Measurements from ENCODE around the gene MAT2B. TPM values are rescaled to one million over a fixed set of nuclear protein-coding genes. Genes with fewer than 3 reads are reported as not detected.

MAT2B gene
- total and polyA plus RNA-seq, 2 of the 8 experiments (the other 6 are each of a cell fraction or from before 2014, with no cell fraction given) = 33.9 to 65.2 TPM

DNA sequence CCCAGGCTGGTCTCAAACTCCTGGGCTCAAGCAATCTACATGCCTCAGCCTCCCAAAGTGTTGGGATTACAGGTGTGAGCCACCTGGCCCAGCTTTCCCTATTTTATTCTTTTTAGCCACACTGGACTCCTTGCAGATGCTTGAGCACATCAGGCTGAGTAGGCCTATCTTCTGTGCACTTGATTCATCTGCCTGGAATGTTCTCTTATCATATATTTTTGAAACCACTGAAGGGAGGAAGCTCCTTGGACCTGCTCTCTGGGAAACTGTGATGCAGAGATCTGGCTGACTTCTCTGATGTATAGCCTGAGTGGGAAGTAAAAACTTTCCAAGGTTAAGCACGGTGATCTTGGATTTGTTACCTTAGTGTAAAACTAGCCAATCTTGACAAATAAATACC lies 6.5 kb upstream of the MAT2B start (continued):
- TF ChIP-seq, protein P1, sequence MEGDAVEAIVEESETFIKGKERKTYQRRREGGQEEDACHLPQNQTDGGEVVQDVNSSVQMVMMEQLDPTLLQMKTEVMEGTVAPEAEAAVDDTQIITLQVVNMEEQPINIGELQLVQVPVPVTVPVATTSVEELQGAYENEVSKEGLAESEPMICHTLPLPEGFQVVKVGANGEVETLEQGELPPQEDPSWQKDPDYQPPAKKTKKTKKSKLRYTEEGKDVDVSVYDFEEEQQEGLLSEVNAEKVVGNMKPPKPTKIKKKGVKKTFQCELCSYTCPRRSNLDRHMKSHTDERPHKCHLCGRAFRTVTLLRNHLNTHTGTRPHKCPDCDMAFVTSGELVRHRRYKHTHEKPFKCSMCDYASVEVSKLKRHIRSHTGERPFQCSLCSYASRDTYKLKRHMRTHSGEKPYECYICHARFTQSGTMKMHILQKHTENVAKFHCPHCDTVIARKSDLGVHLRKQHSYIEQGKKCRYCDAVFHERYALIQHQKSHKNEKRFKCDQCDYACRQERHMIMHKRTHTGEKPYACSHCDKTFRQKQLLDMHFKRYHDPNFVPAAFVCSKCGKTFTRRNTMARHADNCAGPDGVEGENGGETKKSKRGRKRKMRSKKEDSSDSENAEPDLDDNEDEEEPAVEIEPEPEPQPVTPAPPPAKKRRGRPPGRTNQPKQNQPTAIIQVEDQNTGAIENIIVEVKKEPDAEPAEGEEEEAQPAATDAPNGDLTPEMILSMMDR (IDR thresholded peaks at IDR 0.05; ENCODE audit: control extremely low read depth in 1 of 3, insufficient read depth in 1 of 3, low read depth in 1 of 3, low read length in 3 of 3) = no peak
- TF ChIP-seq POLR2A (IDR thresholded peaks at IDR 0.05; ENCODE audit: control extremely low read depth in 1 of 2, low read depth in 2 of 2, low read length in 2 of 2) (no peak), BRCA1 (IDR thresholded peaks at IDR 0.05; ENCODE audit: low read depth, low read length) (no peak), BCL11A (IDR thresholded peaks at IDR 0.05; ENCODE audit: low read depth in 2 of 2, low read length in 2 of 2) (no peak)
